Occipital lobe (tissue), 3 donors: ENCODE results near the gene TSPAN7. TPM values are rescaled to one million over a fixed set of nuclear protein-coding genes. Genes with fewer than 3 reads are reported as not detected.

ENCODE experiments used
- DNase-seq: peaks from one replicate; lab custom pipeline; 2025; lab: John Stamatoyannopoulos, UW
- small RNA-seq: library from RNA; depleted of rRNA; stranded (forward); fragments of <200 nt; gene quantifications from one replicate; pipeline ENCODE3, GENCODE V24; 2014
- total RNA-seq: library from RNA; depleted of rRNA; stranded (reverse); fragments of >200 nt; gene quantifications from one replicate; pipeline ENCODE4 v1.2.3, GENCODE V29; 2014

The TSPAN7 gene
- total RNA-seq, 1 donor from 2014 or later = 47.1 TPM

DNA sequence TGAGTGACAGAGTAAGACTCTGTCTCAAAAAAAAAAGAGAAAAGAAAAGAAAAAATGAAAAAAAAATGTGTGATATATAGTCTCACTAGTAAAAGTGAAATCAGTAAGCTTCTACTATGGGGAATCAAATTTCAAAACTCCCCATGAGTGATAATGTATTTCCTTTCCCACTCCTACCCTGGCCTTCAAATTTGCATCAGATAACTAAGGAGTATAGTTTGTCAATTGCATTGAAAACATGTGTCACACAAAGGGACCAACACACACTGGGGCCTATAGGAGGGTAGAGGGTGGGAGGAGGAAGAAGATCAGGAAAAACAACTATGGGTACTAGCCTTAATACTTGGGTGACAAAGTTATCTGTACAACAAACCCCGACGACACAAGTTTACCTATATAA is 118.4 kb downstream of the TSPAN7 start:
- DNase-seq = no peak

DNA sequence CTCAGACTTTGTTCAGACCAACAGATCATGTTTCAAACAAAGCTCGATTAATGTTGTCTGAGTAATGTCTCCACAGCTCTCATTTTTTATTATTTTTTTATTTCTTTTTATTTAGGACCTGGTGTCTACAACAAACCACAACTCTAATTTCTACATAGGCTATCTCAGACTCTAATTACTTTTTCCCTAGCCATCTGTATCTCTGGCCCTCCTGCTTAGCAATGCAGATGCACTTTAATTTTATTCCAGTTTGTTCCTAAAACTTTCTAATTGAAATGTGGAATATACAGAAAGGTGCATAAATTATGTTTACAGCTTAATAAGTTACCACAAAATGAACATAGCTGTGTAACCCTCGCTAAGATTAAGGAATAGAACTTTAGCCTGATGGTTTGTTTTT is 120.8 kb downstream of the TSPAN7 start:
- no peak for DNase-seq

DNA sequence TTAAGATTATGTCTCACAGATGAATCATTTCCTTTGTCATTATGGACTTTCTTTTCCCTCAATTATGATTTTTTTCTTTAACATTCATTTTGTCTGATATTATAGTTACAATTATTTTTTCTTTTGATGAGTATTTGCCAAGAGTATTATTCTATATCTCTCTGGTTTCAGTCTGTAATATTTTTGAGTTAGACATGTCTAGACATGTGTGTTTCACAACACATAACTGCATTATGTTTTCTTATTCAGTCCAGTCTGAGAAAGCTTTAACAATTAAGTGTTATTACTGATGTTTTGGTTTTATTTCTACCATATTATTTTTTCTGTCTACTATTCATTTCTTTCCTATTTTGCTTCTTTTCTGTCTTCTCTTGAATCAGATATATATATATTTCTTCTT is 131.6 kb downstream of the TSPAN7 start:
- no peak for DNase-seq

DNA sequence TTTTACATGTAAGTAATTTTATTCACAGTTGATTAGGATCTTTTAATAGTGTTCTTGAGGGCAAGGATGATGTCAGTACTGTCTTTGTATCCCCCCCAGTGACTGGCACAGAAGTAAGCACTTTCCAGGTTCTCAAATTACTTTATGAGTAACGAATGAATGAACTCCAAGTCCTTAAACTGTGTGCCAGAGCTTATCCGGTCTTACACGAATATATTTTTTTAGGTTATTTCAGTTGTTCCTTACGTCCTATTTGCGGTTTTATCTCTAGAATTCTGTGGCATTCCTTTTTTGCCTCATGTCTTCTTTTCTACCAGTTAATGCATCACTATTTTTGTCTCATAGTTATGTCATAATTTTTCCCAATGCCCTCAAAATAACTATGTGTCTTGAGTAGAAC is 133.1 kb downstream of the TSPAN7 start:
- DNase-seq = no peak

DNA sequence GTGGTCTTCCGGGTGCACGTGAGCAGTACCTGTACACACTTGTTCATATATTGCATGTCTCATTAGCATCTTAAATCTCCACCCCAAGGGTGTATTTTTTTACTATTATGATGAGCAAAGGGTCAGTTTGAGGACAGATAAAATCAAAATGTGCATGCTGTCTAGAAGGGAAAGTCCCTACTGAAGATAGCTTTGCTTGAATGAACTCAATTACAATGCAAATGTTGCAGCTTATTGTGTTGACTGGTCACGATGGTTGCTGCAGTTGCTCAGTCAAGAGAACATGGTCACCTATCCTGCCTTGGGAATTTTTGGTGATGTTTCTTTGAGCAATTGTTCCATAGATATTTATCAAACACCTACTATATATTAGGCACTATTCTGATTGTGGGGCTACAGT is 136.1 kb downstream of the TSPAN7 start:
- DNase-seq = no peak

DNA sequence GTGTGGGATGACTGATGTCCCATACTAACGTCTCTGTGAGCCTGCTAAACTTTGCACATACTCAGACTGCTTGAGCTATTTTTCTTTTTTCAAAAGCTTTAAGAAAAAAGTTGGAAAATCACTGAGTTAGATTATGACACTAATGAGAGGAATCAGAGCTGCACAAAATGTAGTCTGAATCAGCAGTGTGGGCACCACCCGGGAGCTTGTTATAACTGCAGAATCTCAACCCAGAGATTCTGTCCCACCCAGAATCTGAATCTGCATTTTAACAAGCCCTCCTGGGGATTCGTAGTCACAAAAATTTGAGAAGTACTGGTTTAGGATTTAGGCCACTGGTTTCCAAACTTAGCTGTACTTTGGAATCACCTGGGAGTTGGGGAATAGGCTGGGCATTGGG is 137.8 kb downstream of the TSPAN7 start:
- no peak for DNase-seq

DNA sequence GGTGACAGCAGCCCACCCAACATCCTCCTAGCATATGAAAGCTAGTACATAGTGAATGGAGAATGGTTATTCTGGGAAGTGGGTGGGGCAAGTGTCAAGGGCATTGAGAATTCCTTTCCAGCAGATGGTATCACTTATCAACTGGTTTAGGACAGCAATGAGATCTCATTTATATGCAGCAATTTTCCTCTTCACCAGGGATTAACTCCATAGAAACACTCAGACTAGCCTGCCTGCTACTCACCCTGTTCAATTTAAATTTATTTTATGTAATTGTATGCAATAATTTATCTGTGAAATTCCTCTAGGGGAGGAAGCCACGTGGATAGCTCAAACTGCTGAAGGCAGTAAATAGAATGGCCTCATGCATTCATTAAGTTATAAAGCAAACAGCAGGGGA is 138.4 kb downstream of the TSPAN7 start:
- DNase-seq = no peak

DNA sequence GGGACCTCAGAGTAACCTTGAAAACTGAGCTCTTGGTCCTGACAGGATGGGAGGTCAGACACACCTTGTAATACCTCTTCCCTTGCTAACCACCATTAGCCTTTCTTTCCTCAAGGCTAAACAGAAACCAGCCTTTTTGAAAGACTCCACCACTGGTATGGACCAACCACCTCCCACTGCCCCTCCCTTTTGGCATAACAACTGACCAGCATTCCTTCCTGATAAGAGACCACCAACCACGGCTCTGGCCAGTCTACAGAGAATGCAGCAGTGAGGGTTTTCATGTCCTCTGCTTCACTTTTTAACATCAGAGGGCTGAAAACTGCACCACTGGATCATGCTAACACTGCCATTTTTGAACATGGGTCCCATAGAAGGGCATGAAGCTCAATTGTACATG is 139.7 kb downstream of the TSPAN7 start:
- no peak for DNase-seq

DNA sequence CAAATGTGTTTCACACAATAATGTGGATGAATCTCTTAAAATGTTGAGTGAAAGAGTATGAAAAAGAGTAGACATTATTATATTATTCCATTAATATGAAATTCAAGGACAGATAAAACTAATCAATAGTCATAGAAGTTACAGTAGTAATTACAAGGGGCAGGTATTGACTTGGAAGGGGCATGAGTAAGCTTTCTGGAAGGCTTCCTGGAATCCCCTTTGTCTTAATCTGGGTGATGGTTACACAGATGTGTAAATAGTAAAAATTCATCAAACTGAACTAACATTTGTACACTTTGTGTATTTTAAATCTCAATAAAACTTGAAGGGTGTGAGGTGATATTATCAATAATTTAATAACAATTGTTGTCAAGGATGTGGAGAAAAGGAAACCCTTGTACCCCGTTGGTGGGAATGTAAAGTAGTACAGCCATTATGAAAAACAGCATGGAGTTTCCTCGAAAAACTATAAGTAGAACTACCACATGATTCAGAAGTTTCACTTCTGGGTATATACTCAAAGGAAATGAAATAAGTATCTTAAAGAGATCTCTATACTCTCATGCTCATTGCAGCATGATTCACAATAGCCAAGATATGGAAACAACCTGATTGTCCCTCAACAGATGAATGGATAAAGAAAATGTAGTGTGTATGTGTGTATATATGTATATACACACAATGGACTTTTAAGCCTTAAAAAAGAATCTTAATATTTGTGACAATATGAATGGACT is 143.0 kb downstream of the TSPAN7 start:
- no peak for DNase-seq

DNA sequence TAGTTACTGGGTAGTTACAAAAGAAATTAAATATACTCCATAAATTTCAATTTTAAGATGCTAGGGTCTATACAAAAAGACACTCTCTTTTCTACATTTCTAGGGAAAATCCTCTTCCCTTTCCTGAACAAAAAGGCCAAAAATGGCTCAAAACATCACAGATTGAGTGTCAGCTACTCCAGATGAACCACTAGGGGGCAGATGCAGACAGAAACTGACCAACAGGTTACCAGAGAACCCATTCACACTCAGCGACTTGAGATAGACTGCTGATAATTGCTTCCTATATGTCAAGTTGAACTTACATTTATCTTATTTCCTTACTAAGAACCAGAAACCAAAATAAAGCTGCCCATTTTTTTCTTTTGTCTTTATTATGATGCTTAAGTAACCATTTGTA is 156.5 kb downstream of the TSPAN7 start:
- DNase-seq = no peak

DNA sequence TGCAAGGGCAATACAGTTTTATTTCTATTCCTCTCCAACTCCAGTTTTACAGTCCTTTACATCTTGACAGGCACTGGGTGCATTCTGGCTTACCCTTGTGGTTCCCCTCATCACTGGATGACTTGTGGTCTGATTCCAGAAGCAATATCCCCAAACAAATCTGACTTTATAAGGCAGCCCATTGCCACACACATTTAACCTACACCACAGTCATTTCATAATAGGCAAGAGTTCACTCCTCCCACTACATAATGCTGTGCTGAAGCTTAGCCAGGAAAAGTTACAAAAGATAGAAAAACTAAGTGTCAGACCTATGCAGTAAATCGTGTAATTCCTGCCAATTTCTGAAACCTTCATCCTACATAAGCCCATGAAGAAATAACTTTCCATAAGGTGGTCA is 157.0 kb downstream of the TSPAN7 start:
- no peak for DNase-seq

DNA sequence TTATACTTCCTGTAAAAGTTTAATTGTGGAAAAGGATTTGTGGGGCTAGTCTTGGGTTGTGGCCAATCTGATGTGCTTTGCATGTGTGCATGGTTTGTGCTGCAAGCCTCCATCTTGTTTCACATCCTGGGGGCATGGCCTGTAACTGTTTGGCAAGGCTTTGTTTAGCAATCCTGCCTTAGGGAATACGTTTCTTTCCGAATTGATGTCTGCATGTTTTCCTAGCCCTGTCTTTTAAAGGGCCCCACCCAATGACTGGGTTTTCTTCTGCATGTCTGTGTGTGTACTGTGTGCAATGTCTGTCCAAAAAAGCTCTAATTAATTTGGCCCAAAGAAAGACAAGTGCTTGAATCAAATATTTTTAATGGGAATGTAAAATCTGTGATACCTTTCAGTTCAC is 165.3 kb downstream of the TSPAN7 start:
- no peak for DNase-seq

DNA sequence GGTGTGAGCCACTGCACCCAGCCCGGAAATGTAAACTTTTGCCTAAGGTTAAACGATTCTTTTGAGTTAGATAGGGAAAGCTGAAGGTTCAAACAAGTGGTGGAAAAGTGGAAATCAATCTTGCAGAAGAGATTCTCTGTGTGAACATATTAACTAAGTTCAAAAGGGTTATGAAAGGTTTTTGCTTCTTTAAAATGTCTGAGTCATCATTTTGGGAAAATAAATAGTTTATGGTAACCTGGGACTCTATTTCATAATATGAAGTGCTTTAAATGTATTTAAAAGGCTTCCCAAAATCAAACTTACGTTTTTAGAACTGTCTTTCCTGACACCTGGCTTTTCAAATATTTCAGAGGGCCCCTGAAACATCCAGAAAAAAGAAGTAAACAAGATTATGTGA is 166.3 kb downstream of the TSPAN7 start:
- DNase-seq = no peak

DNA sequence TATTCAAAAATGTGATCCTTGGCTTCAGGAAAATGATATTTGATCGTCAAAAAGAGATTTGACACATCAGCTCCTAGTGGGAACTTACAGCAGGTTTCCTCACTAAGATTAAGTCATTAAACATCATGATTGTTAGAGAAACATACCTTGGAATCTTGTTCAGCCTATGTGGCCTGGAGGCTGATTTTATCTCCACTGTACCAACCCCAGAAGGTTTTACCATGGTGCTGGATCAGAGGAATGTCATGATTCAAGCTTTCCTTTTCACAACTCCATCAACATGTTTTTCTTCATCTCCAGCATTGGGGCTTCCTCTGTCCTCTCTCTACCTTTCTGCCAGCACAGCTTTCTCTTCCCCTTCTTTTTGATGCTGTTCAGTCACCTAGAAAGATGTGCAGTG is 171.5 kb downstream of the TSPAN7 start:
- DNase-seq = no peak

Small RNAs within 50 kb of the gene (small RNA-seq; reads per million reads assigned to genes)
- gene RNU7-7P = not detected

Other genes with a start within 250 kb of the TSPAN7 start
- 8.7 TPM for gene RPGR, start 234.0 kb upstream of the TSPAN7 start, total RNA-seq
- 0.31 TPM for gene OTC, start 208.9 kb upstream of the TSPAN7 start, total RNA-seq
- gene MID1IP1, start 239.9 kb downstream of the TSPAN7 start, total RNA-seq = 21.2 TPM